Erythroblast (primary cell): ENCODE data around the gene TMEM259.

ENCODE experiments used
- DNase-seq, 2 experiments: peaks; one replicate each; lab custom pipeline; 2025; lab: John Stamatoyannopoulos, UW
- GATA1 ChIP-seq: IDR thresholded peaks from 2 replicates; pipeline ENCODE4 v1.6.1; 2011; ENCODE audit warnings: low read depth, mild to moderate bottlenecking, control low read depth, low read length, moderate library complexity
- POLR2A ChIP-seq: IDR thresholded peaks from 2 replicates; pipeline ENCODE4 v1.6.1; 2011; ENCODE audit warnings: mild to moderate bottlenecking, low read length

The TMEM259 gene

DNA sequence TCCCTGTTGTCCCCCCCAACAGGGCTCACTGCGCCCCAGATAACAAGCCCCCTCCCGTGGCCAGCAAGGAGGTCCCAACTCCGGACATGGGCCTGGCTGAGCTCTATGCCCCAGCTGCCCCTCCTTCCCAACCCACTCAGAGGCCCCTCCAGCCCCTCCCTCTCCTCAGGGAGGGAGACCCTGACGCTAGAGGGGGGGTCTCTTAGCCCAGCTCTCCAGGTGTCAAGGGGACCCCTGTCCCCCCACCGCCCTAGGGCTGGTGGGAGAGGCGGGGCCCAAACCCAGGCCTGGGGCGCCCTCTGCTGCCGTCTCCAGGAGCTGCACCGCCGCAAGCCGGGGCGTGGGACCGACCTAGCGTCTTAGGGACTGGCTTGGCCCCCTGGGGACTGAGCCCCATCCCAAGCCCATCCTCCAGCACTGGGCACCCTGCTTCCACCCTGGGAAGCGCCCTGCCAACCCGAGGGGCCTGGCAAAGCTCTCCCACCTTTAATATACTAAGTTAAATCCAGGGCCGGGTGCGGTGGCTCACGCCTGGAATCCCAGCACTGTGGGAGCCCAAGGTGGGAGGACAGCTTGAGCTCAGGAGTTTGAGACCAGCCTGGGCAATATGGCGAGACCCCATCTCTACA lies 19.3 kb downstream of the TMEM259 start:
- DNase-seq: peak; percentile 54 to 78
- TF ChIP-seq POLR2A (no peak), GATA1 (no peak)

DNA sequence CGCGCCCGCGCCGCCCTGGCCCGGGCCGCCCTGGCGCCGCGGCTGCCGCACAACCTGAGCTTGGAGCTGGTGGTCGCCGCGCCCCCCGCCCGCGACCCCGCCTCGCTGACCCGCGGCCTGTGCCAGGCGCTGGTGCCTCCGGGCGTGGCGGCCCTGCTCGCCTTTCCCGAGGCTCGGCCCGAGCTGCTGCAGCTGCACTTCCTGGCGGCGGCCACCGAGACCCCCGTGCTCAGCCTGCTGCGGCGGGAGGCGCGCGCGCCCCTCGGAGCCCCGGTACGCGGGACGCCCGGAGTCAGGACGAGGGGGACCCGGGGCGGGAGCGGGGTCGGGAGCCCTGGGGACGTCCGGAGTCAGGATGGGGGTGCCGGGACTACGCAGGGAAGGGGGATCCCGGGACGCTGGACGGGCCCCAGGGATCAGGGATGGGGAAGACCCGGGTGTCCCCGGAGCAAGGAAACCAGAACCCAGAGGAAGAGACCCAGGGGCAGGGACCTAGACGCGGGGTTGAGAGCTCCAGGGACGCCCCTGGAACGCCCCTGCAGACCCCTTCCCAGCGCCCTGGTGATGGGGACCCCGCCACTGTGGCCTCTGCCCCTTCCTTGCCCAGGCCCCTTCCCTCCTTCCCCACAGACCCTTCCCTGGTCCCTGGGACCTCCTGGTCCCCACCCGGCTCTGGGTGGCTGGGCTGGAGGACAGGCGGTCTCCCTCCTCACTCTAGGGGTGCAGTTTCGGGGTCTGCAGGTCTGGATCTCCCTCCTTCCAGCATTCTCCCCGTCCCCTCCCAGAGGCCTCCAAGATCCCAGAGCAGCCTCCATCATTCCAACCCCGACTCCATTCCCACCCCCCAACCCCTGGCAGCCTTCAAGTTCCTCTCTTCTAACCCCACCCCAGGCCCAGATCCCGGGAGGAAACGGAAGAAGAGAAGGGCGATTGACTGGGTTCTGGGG lies 20.1 kb downstream of the TMEM259 start:
- TF ChIP-seq POLR2A (no peak), GATA1 (no peak)
- DNase-seq: no peak

DNA sequence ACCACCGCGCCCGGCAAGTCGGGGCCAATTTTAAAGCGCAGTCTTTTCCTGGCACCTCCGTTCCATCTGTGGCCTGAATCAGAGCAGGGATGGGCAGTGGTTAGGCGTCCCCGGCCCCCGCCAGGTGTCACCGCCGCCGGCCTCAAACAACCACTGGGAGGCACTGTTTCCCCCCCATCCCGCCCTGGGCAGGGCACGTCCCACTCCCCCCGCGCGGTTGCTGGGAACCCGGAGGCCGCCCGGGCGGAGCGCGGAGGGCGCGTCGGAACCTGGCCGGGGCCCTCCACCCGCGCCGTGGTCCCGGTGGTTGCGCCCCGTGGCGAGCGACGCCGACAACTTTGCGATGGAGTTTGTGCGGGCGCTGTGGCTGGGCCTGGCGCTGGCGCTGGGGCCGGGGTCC lies 20.8 kb downstream of the TMEM259 start, which contains the start of gene GRIN3B:
TSS of gene GRIN3B (plus strand) at position 325 of the 400 bp plus-strand sequence. CDS start at position 344, 19 bp downstream.
- DNase-seq: peak; percentile 71 to 79
- TF ChIP-seq GATA1 (no peak), POLR2A (no peak)

DNA sequence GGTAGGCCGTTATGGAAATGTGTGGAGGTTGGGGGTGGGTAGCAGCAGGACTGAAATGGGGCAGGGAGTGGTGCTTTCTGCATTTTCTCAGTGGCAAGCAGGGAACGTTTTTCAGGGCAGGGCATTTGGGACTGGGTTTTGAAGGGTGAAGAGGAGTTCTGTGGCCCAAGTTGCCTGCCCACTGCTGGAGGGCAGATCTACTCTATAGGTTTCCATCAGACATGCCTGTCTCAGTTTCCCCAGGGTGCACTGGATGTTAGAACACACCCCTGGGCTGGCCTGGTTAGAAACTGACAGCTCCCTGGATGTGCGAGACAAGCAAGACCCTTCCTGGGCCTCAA lies 21.6 kb downstream of the TMEM259 start:
- TF ChIP-seq POLR2A (no peak), GATA1 (no peak)
- DNase-seq: no peak

DNA sequence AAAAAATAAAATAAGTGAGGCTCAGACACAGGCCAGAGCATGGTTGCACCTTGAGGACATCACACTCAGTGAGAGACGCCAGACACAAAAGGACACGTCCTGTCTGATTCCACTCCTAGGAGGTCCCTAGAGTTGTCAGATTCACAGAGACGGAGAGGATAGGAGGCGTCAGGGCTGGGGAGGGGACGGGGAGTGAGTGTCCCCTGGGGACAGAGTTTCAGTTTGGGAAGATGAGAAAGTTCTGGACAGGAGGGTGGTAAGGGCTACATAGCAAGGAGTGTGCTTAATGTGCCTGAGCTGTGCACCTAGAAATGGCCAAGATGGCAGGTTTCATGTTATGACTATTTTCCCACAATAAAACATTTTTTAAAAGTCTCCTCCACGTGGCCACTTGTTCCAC lies 22.9 kb downstream of the TMEM259 start:
- no peak for DNase-seq

DNA sequence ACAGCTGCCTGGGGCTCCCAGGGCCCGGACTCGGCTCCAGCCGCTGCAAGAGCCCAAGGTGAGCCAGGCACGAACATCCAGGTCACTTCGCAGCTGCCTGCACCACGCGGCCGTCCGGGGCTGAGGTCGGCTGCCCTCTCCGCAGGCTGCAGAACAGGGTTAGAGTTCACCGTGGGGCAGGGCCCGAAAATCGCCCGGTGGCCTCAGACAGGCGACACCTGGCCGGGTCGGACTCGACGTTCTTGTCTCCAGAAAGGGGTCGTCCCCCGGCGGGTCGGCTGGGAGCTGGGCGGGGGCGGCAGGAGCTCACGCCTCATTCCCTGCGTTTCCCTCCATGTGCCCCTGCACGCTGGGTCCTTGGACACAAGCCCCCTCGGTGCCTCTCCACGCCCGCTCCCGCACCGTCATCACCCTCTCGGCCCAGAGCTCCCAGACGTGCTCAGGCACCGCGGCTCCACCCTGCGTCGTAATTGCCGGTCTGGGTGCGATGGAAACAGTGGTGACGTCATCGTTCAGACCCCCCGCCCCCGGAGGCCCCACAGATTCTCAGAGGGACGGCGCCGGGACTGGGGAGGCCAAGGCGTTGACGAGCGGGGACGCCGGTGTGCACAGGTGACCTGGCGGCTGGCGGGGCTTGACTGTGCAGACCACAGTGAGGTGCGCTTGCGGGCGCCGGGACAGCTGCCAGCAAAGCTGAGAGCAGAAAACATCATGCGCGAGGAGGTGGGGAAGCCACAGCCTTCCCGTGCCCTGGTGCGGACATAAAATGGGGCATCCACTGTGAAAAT lies 24.7 kb downstream of the TMEM259 start:
- peak; percentile 56 to 72 for DNase-seq
- no peak for TF ChIP-seq GATA1
- no peak for TF ChIP-seq POLR2A

More for the DNA sequence above, 22.9 kb downstream of the TMEM259 start:
- TF ChIP-seq POLR2A (no peak), GATA1 (no peak)

DNA sequence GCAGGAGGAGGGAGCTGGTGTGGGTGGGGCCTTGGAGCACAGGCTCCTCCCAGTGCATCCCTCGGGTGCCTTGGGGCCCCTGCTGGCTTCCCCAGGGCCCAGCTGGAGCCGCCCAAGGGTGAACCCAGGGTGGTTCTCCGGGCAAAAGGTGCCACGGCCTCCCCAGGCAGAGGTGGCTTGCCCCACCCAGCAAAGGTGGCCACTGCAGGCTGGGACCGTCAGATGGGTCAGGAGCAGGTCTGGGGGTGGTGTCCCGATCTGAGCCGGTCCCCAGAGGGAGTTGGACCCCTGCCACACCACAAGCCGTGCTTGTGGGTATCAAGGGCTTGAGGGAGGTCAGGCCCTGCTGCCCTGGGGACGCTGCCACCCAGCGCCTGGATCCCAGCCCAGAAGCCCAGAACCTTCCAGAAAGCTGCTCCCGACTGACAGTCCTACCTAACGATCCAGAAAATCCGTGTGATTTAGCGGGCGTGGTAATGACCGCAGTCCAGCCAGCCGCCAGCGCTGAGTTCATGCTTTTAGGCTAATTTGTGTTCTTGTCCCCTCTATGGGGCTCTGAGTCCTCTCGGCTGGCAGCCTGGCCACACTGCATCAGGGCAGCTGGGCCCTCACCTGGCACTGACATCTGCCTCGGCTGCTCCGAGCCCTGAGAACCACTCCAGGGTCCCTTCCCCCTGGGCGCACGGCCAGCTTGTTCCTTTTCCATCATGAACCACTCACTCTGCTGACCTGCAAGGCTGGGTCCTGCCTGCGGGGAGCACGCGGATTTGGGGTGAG lies 25.7 kb downstream of the TMEM259 start:
- TF ChIP-seq POLR2A: no peak
- DNase-seq: no peak

DNA sequence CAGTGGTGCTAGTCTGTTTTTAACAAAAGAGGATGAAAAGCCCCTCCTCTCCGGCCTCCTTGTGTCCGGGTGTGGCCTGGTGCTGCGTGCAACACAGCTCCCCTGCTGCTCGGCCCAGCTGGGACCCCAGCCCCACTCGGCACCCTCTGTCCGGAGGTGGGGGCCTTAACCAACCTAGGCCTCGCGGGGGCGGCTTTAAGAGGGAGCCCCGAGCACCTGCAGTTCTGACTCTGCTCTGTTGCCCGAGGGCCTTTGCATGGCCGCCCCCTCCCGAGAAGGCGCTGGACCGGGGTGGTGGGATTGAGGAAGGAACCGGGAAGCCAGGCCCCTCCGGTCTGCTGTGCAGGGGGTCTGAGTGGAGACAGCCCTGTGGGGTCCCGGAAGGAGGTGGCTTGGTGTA lies 26.4 kb downstream of the TMEM259 start:
- TF ChIP-seq GATA1 (no peak), POLR2A (no peak)
- DNase-seq: no peak

DNA sequence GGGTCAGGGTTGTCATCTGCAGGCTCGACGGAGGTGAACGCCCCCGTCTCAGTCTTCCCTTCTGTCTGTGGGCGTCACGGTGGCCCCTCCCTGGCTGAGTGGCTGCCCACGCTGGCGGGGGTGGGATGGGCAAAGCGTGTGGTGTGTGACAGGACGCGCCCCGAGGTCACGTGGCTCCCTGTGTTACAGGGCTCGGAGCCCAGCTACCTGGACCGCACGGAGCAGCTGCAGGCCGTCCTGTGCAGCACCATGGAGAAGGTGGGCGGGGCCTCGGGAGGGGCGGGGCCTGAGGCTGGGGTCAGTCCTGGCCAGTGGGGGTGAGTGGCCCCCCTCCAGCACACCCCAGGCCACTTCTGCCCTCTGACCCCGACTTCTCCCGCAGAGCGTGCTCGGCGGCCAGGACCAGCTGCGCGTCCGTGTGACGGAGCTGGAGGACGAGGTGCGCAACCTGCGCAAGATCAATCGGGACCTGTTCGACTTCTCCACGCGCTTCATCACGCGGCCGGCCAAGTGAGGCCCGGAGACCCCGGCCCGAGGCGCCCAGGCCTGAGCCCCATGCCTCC lies 27.0 kb downstream of the TMEM259 start:
- DNase-seq: no peak
- TF ChIP-seq GATA1 (no peak), POLR2A (no peak)

DNA sequence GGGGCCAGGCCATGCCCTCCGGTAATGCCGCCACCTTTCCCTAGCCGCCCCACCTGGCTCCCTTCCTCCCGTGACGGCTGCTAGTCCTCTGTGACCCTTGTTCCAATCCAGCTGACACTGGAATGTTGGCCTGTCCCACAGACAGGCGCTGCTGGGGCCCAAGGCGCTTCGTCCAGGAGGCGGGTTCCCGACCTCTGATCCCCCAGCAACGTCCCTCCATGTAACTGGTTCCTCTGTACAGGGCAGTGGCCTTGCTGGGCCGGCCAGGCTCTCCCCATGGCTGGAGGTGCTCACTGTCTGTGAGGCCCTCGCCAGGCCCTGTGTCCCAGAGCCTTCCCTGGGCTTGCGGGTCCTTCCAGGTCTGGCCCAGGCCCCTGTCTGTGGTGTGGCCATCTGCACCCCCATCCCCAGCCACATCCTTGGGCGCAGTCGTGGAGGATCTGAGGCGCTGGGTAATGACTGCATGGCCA lies 27.5 kb downstream of the TMEM259 start:
- no peak for DNase-seq
- TF ChIP-seq GATA1: no peak
- TF ChIP-seq POLR2A: no peak

DNA sequence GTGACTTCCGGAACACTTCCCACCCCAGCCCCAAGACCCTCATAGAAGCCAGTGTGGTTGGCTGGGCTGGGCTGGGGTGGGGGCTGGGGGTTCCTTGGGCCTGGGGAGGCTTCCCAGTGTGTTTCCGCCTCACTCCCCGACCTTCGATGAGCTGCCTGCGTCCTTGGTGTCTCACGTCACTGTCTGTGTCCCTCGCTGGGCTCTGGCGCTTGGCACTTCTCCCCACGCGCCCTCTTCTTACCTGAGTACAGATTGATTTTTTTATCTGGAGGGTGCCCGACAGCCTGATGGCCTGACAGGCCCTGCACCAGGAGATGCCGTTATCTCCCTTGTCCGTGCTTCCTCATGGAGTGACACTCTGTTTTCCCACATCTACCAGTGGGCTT lies 28.3 kb downstream of the TMEM259 start:
- DNase-seq: no peak
- TF ChIP-seq GATA1 (no peak), POLR2A (no peak)

DNA sequence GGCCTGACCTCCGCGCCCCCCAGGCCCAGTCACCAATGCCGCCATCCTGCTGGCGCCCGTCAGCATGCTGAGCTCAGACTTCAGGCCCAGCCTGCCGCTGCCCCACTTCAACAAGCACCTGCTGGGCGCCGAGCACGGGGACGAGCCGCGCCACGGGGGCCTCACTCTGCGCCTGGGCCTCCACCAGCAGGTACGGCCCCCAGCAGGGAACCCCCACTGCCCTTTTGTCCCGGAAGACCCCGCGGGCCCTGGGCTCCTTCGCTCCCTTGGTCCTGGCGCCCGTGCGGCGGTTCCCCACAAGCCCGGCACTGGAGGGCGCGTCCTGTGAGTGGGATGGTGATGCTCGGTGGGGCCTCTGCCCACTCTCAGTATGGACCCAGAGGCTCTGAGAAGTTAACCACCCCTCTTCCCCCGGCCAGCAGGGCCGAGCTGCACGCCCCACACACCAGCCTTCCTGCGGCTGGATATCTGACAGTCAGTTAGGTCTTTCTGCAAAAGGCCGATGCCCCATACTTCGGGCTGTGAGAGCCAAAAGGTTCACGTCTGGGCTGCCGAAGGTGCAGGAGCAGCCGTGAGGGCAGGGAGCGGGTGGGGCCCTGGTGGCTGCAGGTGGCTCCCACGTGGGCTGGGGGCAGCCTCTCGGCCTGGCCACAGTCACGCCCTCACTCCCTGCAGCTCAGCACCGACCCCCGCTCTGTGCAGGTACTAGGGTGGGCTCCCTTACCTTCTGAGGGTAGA lies 28.8 kb downstream of the TMEM259 start:
- no peak for DNase-seq
- TF ChIP-seq POLR2A (no peak), GATA1 (no peak)
